ENCODE results near the gene TNS4.

GRCh38 chr17:40447148-40447644, 54.2 kb downstream of the TNS4 start:
- TF ChIP-seq CTCF (IDR thresholded peaks at IDR 0.05): no peak
- no peak for TF ChIP-seq POLR2A (IDR thresholded peaks at IDR 0.05)
